B cell (primary cell): ENCODE measurements around the gene PTPRN. TPM values are rescaled to one million over a fixed set of nuclear protein-coding genes. Genes with fewer than 3 reads are reported as not detected.

Experiments
- ATAC-seq: fragments of 200-7000 bp; cut with Tn5 transposase; one replicate; pipeline ENCODE4 v1.10.0; 2021; ENCODE audit warnings: low read depth, mild to moderate bottlenecking, moderate number of reproducible peaks, moderate library complexity
- CTCF ChIA-PET: fragments of 350-600 bp; sonication (Branson Sonifier 250); formaldehyde crosslinking; loops from one replicate; lab custom pipeline; 2021; ENCODE audit warnings: antibody characterized with exemption, inconsistent platforms; lab: Charles Lee
- POLR2A ChIA-PET: fragments of 350-600 bp; sonication (Branson Sonifier 250); formaldehyde crosslinking; loops from one replicate; lab custom pipeline; 2021; ENCODE audit warnings: antibody characterized with exemption; lab: Charles Lee
- DNase-seq: peaks from one replicate; pipeline ENCODE4 v3.0.0; 2013
- H2AFZ ChIP-seq: 2 replicates; pipeline ENCODE4 v1.6.1; 2012; ENCODE audit warnings: mild to moderate bottlenecking, low read depth, low read length; ENCODE audit not compliant: insufficient read depth, poor library complexity, severe bottlenecking
- H3K27ac ChIP-seq, 2 donors: 1 replicate in 1 of 2; 2 replicates in 1 of 2; pipeline ENCODE4 v1.5.1; 2012 to 2013; ENCODE audit warnings: low read length in 2 of 2, mild to moderate bottlenecking in 2 of 2, moderate library complexity in 1 of 2
- H3K27me3 ChIP-seq, 4 experiments: fragments of 200-600 bp in 1 of 4; sonication (generic) in 1 of 4; replicated peaks in 1 of 4; 1 replicate in 2 of 4; 2 replicates in 2 of 4; pipeline versions ENCODE4 v1.6.1 to v1.7.0; 2013 to 2016; ENCODE audit warnings: low read length in 3 of 4, mild to moderate bottlenecking in 2 of 4, mixed read lengths in 1 of 4, moderate library complexity in 1 of 4; ENCODE audit not compliant: insufficient read depth in 4 of 4, control insufficient read depth in 3 of 4; ENCODE audit errors: control extremely low read depth in 1 of 4
- H3K36me3 ChIP-seq, 2 experiments: replicated peaks in 1 of 2; 1 replicate in 1 of 2; 2 replicates in 1 of 2; pipeline versions ENCODE4 v1.6.1 to v1.7.1; 2013; ENCODE audit warnings: low read length in 1 of 2; ENCODE audit not compliant: insufficient read depth in 2 of 2, control insufficient read depth in 1 of 2; ENCODE audit errors: control extremely low read depth in 1 of 2, extremely low read depth in 1 of 2
- H3K4me1 ChIP-seq, 2 donors: fragments of 200-600 bp in 1 of 2; sonication (generic) in 1 of 2; 1 replicate in 1 of 2; 2 replicates in 1 of 2; pipeline versions ENCODE4 v1.5.1 to v1.6.1; 2013 to 2017; ENCODE audit warnings: low read length in 2 of 2; ENCODE audit not compliant: control insufficient read depth in 2 of 2, insufficient read depth in 2 of 2
- H3K4me2 ChIP-seq: replicated peaks from 2 replicates; pipeline ENCODE3; 2012; ENCODE audit warnings: mild to moderate bottlenecking, low read depth, low read length; ENCODE audit not compliant: poor library complexity, severe bottlenecking
- H3K4me3 ChIP-seq, 5 experiments: fragments of 200-600 bp in 1 of 5; sonication (generic) in 1 of 5; 1 replicate in 3 of 5; 2 replicates in 2 of 5; pipeline versions ENCODE4 v1.5.1 to v1.7.0; 2011 to 2016; ENCODE audit warnings: low read length in 4 of 5, mild to moderate bottlenecking in 4 of 5, low read depth in 2 of 5, control low read depth in 1 of 5, moderate library complexity in 1 of 5; ENCODE audit not compliant: insufficient read depth in 1 of 5; ENCODE audit errors: control extremely low read depth in 1 of 5, extremely low read depth in 1 of 5
- H3K79me2 ChIP-seq: fragments of 200-600 bp; sonication (generic); one replicate; pipeline ENCODE4 v1.6.0; 2016; ENCODE audit warnings: low read length; ENCODE audit not compliant: control insufficient read depth, insufficient read depth
- H3K9ac ChIP-seq: fragments of 200-600 bp; sonication (generic); 2 replicates; pipeline ENCODE4 v1.6.1; 2017; ENCODE audit warnings: mild to moderate bottlenecking, low read length, moderate library complexity
- H3K9me3 ChIP-seq, 3 donors: one replicate each; pipeline versions ENCODE4 v1.6.1 to v1.7.1; 2013; ENCODE audit warnings: low read length in 2 of 3; ENCODE audit not compliant: control insufficient read depth in 2 of 3, insufficient read depth in 1 of 3; ENCODE audit errors: control extremely low read depth in 1 of 3
- H4K20me1 ChIP-seq: 2 replicates; pipeline ENCODE4 v1.6.0; 2012; ENCODE audit warnings: mild to moderate bottlenecking, low read length; ENCODE audit not compliant: insufficient read depth, control insufficient read depth, poor library complexity, severe bottlenecking
- H3K27ac Mint-ChIP-seq: one replicate; pipeline ENCODE4 v1.8.0; 2021; ENCODE audit warnings: mixed read lengths
- H3K27me3 Mint-ChIP-seq: one replicate; pipeline ENCODE4 v1.8.0; 2021; ENCODE audit warnings: mixed read lengths
- H3K4me1 Mint-ChIP-seq: one replicate; pipeline ENCODE4 v1.8.0; 2021; ENCODE audit warnings: mixed read lengths
- H3K4me3 Mint-ChIP-seq: one replicate; pipeline ENCODE4 v1.8.0; 2021; ENCODE audit warnings: mixed read lengths
- H3K9me3 Mint-ChIP-seq: one replicate; pipeline ENCODE4 v1.8.0; 2022; ENCODE audit warnings: mixed read lengths; ENCODE audit not compliant: insufficient read depth
- EZH2 ChIP-seq: IDR thresholded peaks from 2 replicates; pipeline ENCODE4 v1.6.1; 2012; ENCODE audit warnings: borderline replicate concordance, low read depth, mild to moderate bottlenecking, moderate library complexity, low read length; ENCODE audit not compliant: insufficient read depth, poor library complexity, severe bottlenecking
- WGBS: methylation state at CpG from one replicate; pipeline ENCODE4 v1.1.5; 2013; ENCODE audit warnings: missing lambda C conversion rate; ENCODE audit not compliant: insufficient coverage; 5-methylcytosine and 5-hydroxymethylcytosine counted together
- intact Hi-C: fragments of 100-400 bp; cut with micrococcal nuclease; formaldehyde crosslinking; loops from one replicate; pipeline ENCODE4 v1.10.0; 2022
- polyA plus RNA-seq: library from polyadenylated mRNA; depleted of rRNA; stranded (reverse); fragments of >200 nt; gene quantifications from 2 replicates; pipeline ENCODE4 v1.2.3, GENCODE V29; 2012
- total RNA-seq, 2 donors: library from RNA; stranded (reverse); fragments of 120-200 nt in 1 of 2; gene quantifications; 1 replicate in 1 of 2; 2 replicates in 1 of 2; pipeline versions ENCODE4 v1.2.3 to v1.2.4, GENCODE V29; 2013 to 2022
- TF ChIP-seq, protein P1 (sequence below): fragments of 200-600 bp; IDR thresholded peaks from one replicate; pipeline ENCODE4 v1.8.0; 2022; ENCODE audit warnings: antibody characterized with exemption, mild to moderate bottlenecking

The PTPRN gene
- total and polyA plus RNA-seq, 2 donors (not counting 1 experiment from before 2014, with no cell fraction given), result 0.04 TPM; not detected in 1

- TF ChIP-seq EZH2, result no peak
- TF ChIP-seq, protein P1, sequence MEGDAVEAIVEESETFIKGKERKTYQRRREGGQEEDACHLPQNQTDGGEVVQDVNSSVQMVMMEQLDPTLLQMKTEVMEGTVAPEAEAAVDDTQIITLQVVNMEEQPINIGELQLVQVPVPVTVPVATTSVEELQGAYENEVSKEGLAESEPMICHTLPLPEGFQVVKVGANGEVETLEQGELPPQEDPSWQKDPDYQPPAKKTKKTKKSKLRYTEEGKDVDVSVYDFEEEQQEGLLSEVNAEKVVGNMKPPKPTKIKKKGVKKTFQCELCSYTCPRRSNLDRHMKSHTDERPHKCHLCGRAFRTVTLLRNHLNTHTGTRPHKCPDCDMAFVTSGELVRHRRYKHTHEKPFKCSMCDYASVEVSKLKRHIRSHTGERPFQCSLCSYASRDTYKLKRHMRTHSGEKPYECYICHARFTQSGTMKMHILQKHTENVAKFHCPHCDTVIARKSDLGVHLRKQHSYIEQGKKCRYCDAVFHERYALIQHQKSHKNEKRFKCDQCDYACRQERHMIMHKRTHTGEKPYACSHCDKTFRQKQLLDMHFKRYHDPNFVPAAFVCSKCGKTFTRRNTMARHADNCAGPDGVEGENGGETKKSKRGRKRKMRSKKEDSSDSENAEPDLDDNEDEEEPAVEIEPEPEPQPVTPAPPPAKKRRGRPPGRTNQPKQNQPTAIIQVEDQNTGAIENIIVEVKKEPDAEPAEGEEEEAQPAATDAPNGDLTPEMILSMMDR, result no peak
- no peak overlapping the region for H3K9ac ChIP-seq
- no peak overlapping the region for H3K4me3 Mint-ChIP-seq
- CTCF ChIA-PET, result interaction anchor here (1.3 kb wide), 1 partner anchor 145 kb away, joined by 8 read pairs; no protein-coding TSS in a partner anchor
- no peak overlapping the region for H3K27ac Mint-ChIP-seq
- H4K20me1 ChIP-seq, result no peaks in the 10 kb centered on the region
- POLR2A ChIA-PET, result no interaction called here
- H3K4me2 ChIP-seq, result no peak overlapping the region
- H3K79me2 ChIP-seq, result no peaks in the 10 kb centered on the region
- peaks cover 0 to 39% (median 18%) of the 10 kb centered on the region in 4 experiments for H3K27me3 ChIP-seq
- H3K27ac ChIP-seq, result no peak overlapping the region
- peaks cover 0 to 17% (median 0%) of the 10 kb centered on the region in 3 donors for H3K9me3 ChIP-seq
- WGBS, result 17% methylated on average over 1 of the region's 2 CpGs
- intact Hi-C loops, result no loop called here
- no peak overlapping the region for H2AFZ ChIP-seq
- H3K4me3 ChIP-seq, result no peak overlapping the region
- H3K4me1 Mint-ChIP-seq, result no peaks in the 10 kb centered on the region
- peaks cover 2% of the 10 kb centered on the region for H3K9me3 Mint-ChIP-seq
- H3K36me3 ChIP-seq, result no peaks in the 10 kb centered on the region
- peaks cover 64% of the 10 kb centered on the region for H3K27me3 Mint-ChIP-seq
- ATAC-seq (no peak), DNase-seq (no peak)
- H3K4me1 ChIP-seq, result peaks cover 0 to under 1% of the 10 kb centered on the region in 2 donors
These were observed 5.0 kb downstream of the PTPRN start for GRCh38 chr2:219304223-219304622.

DNA sequence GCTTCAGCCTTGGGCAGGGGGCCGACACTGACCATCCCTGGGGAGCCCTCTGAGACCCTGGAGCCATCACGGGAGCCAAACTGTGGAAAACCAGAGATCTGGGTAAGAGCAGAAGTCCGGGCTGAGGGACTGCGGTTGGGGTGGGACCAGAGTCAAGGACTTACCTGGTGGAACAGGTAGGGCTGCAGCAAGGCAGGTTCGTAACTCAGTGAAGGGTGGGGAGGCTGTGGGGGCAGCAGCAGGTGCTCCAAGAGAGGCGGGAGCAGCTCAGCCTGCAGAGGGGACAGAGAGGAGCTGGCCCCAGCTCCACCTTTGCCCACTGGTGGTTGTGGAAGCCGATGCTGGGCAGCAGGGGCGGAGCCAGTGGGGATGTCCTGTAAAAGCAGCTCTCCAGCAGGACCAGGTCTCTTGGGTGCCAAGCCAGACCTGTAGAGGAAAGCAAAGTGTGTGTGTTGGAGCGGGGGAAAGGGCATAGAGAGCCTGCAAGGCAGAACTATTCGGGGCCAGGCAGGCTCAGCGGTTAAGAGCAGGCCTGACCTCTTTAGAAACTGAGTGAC lies 6.7 kb downstream of the PTPRN start:
- Histone ChIP-seq H3K9ac (no peak overlapping the region), H3K4me3 (no peak overlapping the region), H3K36me3 (no peaks in the 10 kb centered on the region), H3K9me3 (peaks cover 0 to 3% (median 0%) of the 10 kb centered on the region in 3 donors), H3K79me2 (no peaks in the 10 kb centered on the region), H3K4me1 (peaks cover 4 to 6% of the 10 kb centered on the region in 2 donors), H2AFZ (no peak overlapping the region), H4K20me1 (no peaks in the 10 kb centered on the region), H3K27me3 (peaks cover 0 to 27% (median 10%) of the 10 kb centered on the region in 4 experiments), H3K27ac (no peak overlapping the region), H3K4me2 (no peak overlapping the region)
- POLR2A ChIA-PET, result no interaction called here
- Mint-ChIP-seq H3K27me3 (peaks cover 50% of the 10 kb centered on the region), H3K27ac (no peak overlapping the region), H3K4me1 (no peaks in the 10 kb centered on the region), H3K4me3 (no peak overlapping the region), H3K9me3 (peaks cover 2% of the 10 kb centered on the region)
- CTCF ChIA-PET, result interaction anchor here (1.1 to 6.6 kb wide), 2 partner anchors 24 to 154 kb away, joined by 4 to 46 read pairs; partner anchors contain the start of gene DNAJB2
- WGBS, result 84% methylated on average over 11 of the region's 11 CpGs
- intact Hi-C loops, result no loop called here
- DNase-seq (no peak), ATAC-seq (no peak)
- TF ChIP-seq, protein P1, result no peak
- TF ChIP-seq EZH2, result no peak
